GM12878 (cell line): ENCODE measurements around the gene HNRNPA1. TPM values are rescaled to one million over a fixed set of nuclear protein-coding genes. Genes with fewer than 3 reads are reported as not detected.

Experiments
- ATAC-seq: fragments of 200-7000 bp; cut with Tn5 transposase; 3 replicates; pipeline ENCODE4 v1.9.1; 2020; ENCODE audit warnings: mild to moderate bottlenecking, moderate library complexity
- BruUV-seq: library from RNA; stranded (reverse); fragments of 400-500 nt; replicated peaks from 2 replicates; lab custom pipeline; 2021; lab: Mats Ljungman, UMichigan
- CTCF ChIA-PET: fragments of 300-600 bp; sonication (Branson Sonifier 250); formaldehyde crosslinking; extraction: SDS; loops from one replicate; lab custom pipeline; 2021; ENCODE audit warnings: inconsistent platforms; lab: Yijun Ruan, JAX
- POLR2A ChIA-PET: fragments of 350-600 bp; formaldehyde crosslinking; extraction: SDS; loops from one replicate; lab custom pipeline; 2021; ENCODE audit warnings: inconsistent platforms; lab: Charles Lee
- RAD21 ChIA-PET: fragments of 300-600 bp; sonication (Branson Sonifier 250); formaldehyde crosslinking; loops from one replicate; lab custom pipeline; 2023; ENCODE audit warnings: antibody characterized with exemption; ENCODE audit not compliant: unreplicated experiment; lab: Charles Lee
- SMC1A ChIA-PET: fragments of 300-600 bp; sonication (Branson Sonifier 250); formaldehyde crosslinking; loops from one replicate; lab custom pipeline; 2023; ENCODE audit not compliant: unreplicated experiment, uncharacterized antibody; lab: Charles Lee
- DNase-seq: peaks from one replicate; pipeline ENCODE4 v3.0.0-alpha.2; 2011; ENCODE audit warnings: low read depth, low spot score
- FAIRE-seq: peaks from 3 replicates; lab custom pipeline; 2011; peaks lifted over from hg19 to GRCh38; lab: Jason Lieb, UNC
- H2AFZ ChIP-seq: 2 replicates; pipeline ENCODE4 v1.6.0; 2011; ENCODE audit warnings: low read depth, low read length, control low read depth; ENCODE audit not compliant: control insufficient read depth
- H3K27ac ChIP-seq: 2 replicates; pipeline ENCODE4 v1.5.1; 2011; ENCODE audit warnings: control low read depth; ENCODE audit not compliant: control insufficient read depth, insufficient read depth
- H3K27me3 ChIP-seq, 2 experiments: replicated peaks in 1 of 2; 2 replicates each; pipeline versions ENCODE4 v1.6.0 to v1.6.1; 2011; ENCODE audit warnings: low read length in 1 of 2; ENCODE audit not compliant: control insufficient read depth in 2 of 2, insufficient read depth in 2 of 2
- H3K36me3 ChIP-seq, 2 experiments: 2 replicates each; pipeline ENCODE4 v1.5.1; 2011; ENCODE audit warnings: low read length in 1 of 2; ENCODE audit not compliant: control insufficient read depth in 2 of 2, insufficient read depth in 2 of 2
- H3K4me1 ChIP-seq: 2 replicates; pipeline ENCODE4 v1.6.1; 2011; ENCODE audit warnings: mild to moderate bottlenecking, low read length, moderate library complexity, mixed read lengths; ENCODE audit not compliant: control insufficient read depth, insufficient read depth
- H3K4me2 ChIP-seq: 2 replicates; pipeline ENCODE4 v1.6.0; 2011; ENCODE audit warnings: control low read depth; ENCODE audit not compliant: control insufficient read depth, insufficient read depth
- H3K4me3 ChIP-seq: fragments of 200-600 bp; sonication (generic); 2 replicates; pipeline ENCODE4 v1.5.1; 2016
- H3K79me2 ChIP-seq: 2 replicates; pipeline ENCODE4 v1.6.0; 2011; ENCODE audit warnings: low read length; ENCODE audit not compliant: control insufficient read depth, insufficient read depth
- H3K9ac ChIP-seq: 2 replicates; pipeline ENCODE4 v1.8.0; 2011; ENCODE audit warnings: low read length, control low read depth, mixed read lengths; ENCODE audit not compliant: control insufficient read depth, insufficient read depth
- H3K9me3 ChIP-seq: replicated peaks from 3 replicates; pipeline ENCODE4 v1.5.1; 2011; ENCODE audit warnings: mild to moderate bottlenecking, low read length; ENCODE audit not compliant: control insufficient read depth, insufficient read depth
- H4K20me1 ChIP-seq: 2 replicates; pipeline ENCODE4 v1.6.0; 2011; ENCODE audit not compliant: control insufficient read depth, insufficient read depth
- BCL11A ChIP-seq: IDR thresholded peaks from 2 replicates; pipeline ENCODE4 v1.6.1; 2011; ENCODE audit warnings: low read depth, low read length
- EGR1 ChIP-seq, 2 experiments: IDR thresholded peaks; 1 replicate in 1 of 2; 2 replicates in 1 of 2; pipeline ENCODE4 v1.6.1; 2011 to 2012; ENCODE audit warnings: low read depth in 2 of 2, low read length in 2 of 2, borderline replicate concordance in 1 of 2, mild to moderate bottlenecking in 1 of 2, moderate library complexity in 1 of 2
- JUND ChIP-seq: IDR thresholded peaks from 2 replicates; pipeline ENCODE4 v1.6.1; 2012; ENCODE audit warnings: low read depth, mild to moderate bottlenecking, low read length, improper control_type of control experiment, moderate library complexity
- MTA2 ChIP-seq: fragments of 450-650 bp; IDR thresholded peaks from 2 replicates; pipeline ENCODE4 v1.6.1; 2016; ENCODE audit warnings: low read depth, mild to moderate bottlenecking, moderate library complexity
- NBN ChIP-seq: fragments of 450-650 bp; IDR thresholded peaks from 2 replicates; pipeline ENCODE4 v1.6.1; 2016
- RUNX3 ChIP-seq: IDR thresholded peaks from 2 replicates; pipeline ENCODE4 v1.6.1; 2012; ENCODE audit warnings: low read length, inconsistent platforms
- SMARCA5 ChIP-seq: fragments of 450-650 bp; IDR thresholded peaks from 2 replicates; pipeline ENCODE4 v1.6.1; 2017; ENCODE audit warnings: mild to moderate bottlenecking
- YY1 ChIP-seq: IDR thresholded peaks from 2 replicates; pipeline ENCODE4 v1.6.1; 2011; ENCODE audit warnings: low read depth, mild to moderate bottlenecking, low read length
- ZNF207 ChIP-seq: fragments of 450-650 bp; IDR thresholded peaks from 2 replicates; pipeline ENCODE4 v1.6.1; 2014; ENCODE audit warnings: antibody characterized with exemption, mild to moderate bottlenecking, borderline replicate concordance
- ZSCAN29 ChIP-seq: fragments of 450-650 bp; IDR thresholded peaks from 2 replicates; pipeline ENCODE4 v1.6.1; 2017; ENCODE audit warnings: mild to moderate bottlenecking, moderate library complexity
- WGBS: methylation state at CpG from one replicate; pipeline ENCODE4 v1.1.6; 2016; ENCODE audit warnings: low lambda C conversion rate; ENCODE audit not compliant: insufficient replicate concordance, insufficient coverage; ENCODE audit errors: missing lambda C conversion rate; 5-methylcytosine and 5-hydroxymethylcytosine counted together
- in situ Hi-C: fragments of 300-500 bp; cut with MboI; formaldehyde crosslinking; loops from 9 replicates; pipeline ENCODE4 v1.14.3; 2018; ENCODE audit warnings: mixed read lengths
- intact Hi-C: fragments of 100-400 bp; cut with micrococcal nuclease; formaldehyde crosslinking; loops from one replicate; pipeline ENCODE4 v1.14.2; 2022; ENCODE audit not compliant: unreplicated experiment
- polyA plus RNA-seq, 11 experiments: library from polyadenylated mRNA; depleted of rRNA in 4 of 11; unstranded in 6 of 11; stranded (reverse) in 5 of 11; fragments of >200 nt; fragmentation: Nextera tagmentation in 4 of 11; fragmentation: Illumina TruSeq in 1 of 11; extraction: Ambion mirVana in 4 of 11; extraction: Trizol in 1 of 11; gene quantifications; 1 replicate in 1 of 11; 2 replicates in 10 of 11; pipeline versions ENCODE4 v1.2.1 to v1.2.3, GENCODE V29; 2011 to 2016; ENCODE audit warnings: inconsistent platforms in 2 of 11, missing spikeins in 2 of 11, low read depth in 1 of 11
- total RNA-seq, 4 experiments: library from RNA; depleted of rRNA in 3 of 4; stranded (reverse); fragments of >200 nt in 3 of 4; fragmentation: Illumina TruSeq in 1 of 4; extraction: Trizol in 1 of 4; gene quantifications; 2 replicates each; pipeline versions ENCODE4 v1.2.1 to v1.2.3, GENCODE V29; 2013 to 2021
- TF ChIP-seq, protein P1 (sequence below): IDR thresholded peaks from 2 replicates; pipeline ENCODE4 v1.6.1; 2012; ENCODE audit warnings: improper control_type of control experiment, low read depth, low read length; ENCODE audit not compliant: insufficient replicate concordance
- TF ChIP-seq, protein P2 (sequence below): IDR thresholded peaks from 2 replicates; pipeline ENCODE4 v1.6.1; 2012; ENCODE audit warnings: mild to moderate bottlenecking, low read depth, low read length
- TF ChIP-seq, protein P3 (sequence below): fragments of 450-650 bp; IDR thresholded peaks from 2 replicates; pipeline ENCODE4 v1.6.1; 2016; ENCODE audit warnings: mild to moderate bottlenecking

The HNRNPA1 gene
- total and polyA plus RNA-seq, 10 of the 15 experiments (the other 5 are each of a cell fraction or from before 2014, with no cell fraction given), result 630 to 2,342 (median 1,407) TPM

DNA sequence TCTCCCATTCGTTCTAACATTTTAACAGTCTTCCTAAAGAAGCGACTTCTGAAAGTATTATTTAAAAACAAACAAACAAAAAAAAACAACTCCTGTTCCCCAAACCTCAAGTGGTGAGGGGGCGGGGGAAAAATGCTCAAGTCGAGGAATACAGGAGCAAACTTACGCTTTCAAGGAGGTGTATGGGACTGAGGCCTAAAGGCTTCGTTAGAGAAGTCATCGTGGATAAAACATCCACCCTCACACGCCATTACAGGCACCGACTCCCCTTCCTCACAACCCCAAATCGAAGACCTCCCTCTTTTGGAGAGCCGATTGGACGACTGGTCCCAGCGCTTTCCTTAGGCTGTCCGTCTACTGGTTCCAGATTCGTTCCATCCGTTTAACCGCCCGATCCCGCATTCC, 1.3 kb upstream of the HNRNPA1 start:
- 0 out of 2 replicates have a peak, but pooled peaks cover 4% of the 10 kb centered on the region for H4K20me1 ChIP-seq
- POLR2A ChIA-PET, result interaction anchor here (0.6 to 4.4 kb wide), 19 partner anchors 11 to 226 kb away, joined by 3 to 60 read pairs (median 8); partner anchors contain the start of genes COPZ1, HOXC4, NCKAP1L and ZNF385A
- H3K27me3 ChIP-seq, result no peaks in the 10 kb centered on the region
- in situ Hi-C loops (no loop called here), intact Hi-C loops (no loop called here)
- H3K9me3 ChIP-seq, result no peaks in the 10 kb centered on the region
- peaks cover 9 to 24% of the 10 kb centered on the region in 2 experiments for H3K36me3 ChIP-seq
- CTCF ChIA-PET, result interaction anchor here (0.9 to 3.1 kb wide), 12 partner anchors 15 to 101 kb away, joined by 3 to 29 read pairs (median 7); partner anchors contain the start of gene COPZ1
- H3K4me3 ChIP-seq, result peak overlapping the region; percentile 76
- peaks cover 90% of the 10 kb centered on the region for H3K79me2 ChIP-seq
- TSS peak; percentile 80 for BruUV-seq
- peak overlapping the region; percentile 100 for H3K9ac ChIP-seq
- under 1% methylated on average over 19 of the region's 19 CpGs for WGBS
- SMC1A ChIA-PET, result interaction anchor here (0.8 to 3.3 kb wide), 9 partner anchors 14 to 120 kb away, joined by 3 to 32 read pairs (median 6); no protein-coding TSS in a partner anchor
- peak overlapping the region; percentile 46; the same call in 1 of the 2 replicates for H3K4me2 ChIP-seq
- FAIRE-seq (no peak), DNase-seq (no peak), ATAC-seq (no peak)
- RAD21 ChIA-PET, result interaction anchor here (0.7 to 4.2 kb wide), 10 partner anchors 19 to 281 kb away, joined by 3 to 39 read pairs (median 4); partner anchors contain the start of gene COPZ1
- peaks cover 18% of the 10 kb centered on the region for H3K4me1 ChIP-seq
- peak overlapping the region; percentile 67 for H2AFZ ChIP-seq
- peak overlapping the region; percentile 99 for H3K27ac ChIP-seq
- TF ChIP-seq JUND, result no peak
- TF ChIP-seq YY1, result peak; percentile 36; the same call in 1 of the 2 replicates
- TF ChIP-seq RUNX3, result peak; percentile 48; the same call in 1 of the 2 replicates
- TF ChIP-seq SMARCA5, result no peak
- TF ChIP-seq, protein P1, sequence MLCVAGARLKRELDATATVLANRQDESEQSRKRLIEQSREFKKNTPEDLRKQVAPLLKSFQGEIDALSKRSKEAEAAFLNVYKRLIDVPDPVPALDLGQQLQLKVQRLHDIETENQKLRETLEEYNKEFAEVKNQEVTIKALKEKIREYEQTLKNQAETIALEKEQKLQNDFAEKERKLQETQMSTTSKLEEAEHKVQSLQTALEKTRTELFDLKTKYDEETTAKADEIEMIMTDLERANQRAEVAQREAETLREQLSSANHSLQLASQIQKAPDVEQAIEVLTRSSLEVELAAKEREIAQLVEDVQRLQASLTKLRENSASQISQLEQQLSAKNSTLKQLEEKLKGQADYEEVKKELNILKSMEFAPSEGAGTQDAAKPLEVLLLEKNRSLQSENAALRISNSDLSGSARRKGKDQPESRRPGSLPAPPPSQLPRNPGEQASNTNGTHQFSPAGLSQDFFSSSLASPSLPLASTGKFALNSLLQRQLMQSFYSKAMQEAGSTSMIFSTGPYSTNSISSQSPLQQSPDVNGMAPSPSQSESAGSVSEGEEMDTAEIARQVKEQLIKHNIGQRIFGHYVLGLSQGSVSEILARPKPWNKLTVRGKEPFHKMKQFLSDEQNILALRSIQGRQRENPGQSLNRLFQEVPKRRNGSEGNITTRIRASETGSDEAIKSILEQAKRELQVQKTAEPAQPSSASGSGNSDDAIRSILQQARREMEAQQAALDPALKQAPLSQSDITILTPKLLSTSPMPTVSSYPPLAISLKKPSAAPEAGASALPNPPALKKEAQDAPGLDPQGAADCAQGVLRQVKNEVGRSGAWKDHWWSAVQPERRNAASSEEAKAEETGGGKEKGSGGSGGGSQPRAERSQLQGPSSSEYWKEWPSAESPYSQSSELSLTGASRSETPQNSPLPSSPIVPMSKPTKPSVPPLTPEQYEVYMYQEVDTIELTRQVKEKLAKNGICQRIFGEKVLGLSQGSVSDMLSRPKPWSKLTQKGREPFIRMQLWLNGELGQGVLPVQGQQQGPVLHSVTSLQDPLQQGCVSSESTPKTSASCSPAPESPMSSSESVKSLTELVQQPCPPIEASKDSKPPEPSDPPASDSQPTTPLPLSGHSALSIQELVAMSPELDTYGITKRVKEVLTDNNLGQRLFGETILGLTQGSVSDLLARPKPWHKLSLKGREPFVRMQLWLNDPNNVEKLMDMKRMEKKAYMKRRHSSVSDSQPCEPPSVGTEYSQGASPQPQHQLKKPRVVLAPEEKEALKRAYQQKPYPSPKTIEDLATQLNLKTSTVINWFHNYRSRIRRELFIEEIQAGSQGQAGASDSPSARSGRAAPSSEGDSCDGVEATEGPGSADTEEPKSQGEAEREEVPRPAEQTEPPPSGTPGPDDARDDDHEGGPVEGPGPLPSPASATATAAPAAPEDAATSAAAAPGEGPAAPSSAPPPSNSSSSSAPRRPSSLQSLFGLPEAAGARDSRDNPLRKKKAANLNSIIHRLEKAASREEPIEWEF, result no peak
- TF ChIP-seq, protein P2, sequence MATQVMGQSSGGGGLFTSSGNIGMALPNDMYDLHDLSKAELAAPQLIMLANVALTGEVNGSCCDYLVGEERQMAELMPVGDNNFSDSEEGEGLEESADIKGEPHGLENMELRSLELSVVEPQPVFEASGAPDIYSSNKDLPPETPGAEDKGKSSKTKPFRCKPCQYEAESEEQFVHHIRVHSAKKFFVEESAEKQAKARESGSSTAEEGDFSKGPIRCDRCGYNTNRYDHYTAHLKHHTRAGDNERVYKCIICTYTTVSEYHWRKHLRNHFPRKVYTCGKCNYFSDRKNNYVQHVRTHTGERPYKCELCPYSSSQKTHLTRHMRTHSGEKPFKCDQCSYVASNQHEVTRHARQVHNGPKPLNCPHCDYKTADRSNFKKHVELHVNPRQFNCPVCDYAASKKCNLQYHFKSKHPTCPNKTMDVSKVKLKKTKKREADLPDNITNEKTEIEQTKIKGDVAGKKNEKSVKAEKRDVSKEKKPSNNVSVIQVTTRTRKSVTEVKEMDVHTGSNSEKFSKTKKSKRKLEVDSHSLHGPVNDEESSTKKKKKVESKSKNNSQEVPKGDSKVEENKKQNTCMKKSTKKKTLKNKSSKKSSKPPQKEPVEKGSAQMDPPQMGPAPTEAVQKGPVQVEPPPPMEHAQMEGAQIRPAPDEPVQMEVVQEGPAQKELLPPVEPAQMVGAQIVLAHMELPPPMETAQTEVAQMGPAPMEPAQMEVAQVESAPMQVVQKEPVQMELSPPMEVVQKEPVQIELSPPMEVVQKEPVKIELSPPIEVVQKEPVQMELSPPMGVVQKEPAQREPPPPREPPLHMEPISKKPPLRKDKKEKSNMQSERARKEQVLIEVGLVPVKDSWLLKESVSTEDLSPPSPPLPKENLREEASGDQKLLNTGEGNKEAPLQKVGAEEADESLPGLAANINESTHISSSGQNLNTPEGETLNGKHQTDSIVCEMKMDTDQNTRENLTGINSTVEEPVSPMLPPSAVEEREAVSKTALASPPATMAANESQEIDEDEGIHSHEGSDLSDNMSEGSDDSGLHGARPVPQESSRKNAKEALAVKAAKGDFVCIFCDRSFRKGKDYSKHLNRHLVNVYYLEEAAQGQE, result no peak
- peak; percentile 22; the same call in 1 of the 2 replicates for TF ChIP-seq MTA2
- TF ChIP-seq, protein P3, sequence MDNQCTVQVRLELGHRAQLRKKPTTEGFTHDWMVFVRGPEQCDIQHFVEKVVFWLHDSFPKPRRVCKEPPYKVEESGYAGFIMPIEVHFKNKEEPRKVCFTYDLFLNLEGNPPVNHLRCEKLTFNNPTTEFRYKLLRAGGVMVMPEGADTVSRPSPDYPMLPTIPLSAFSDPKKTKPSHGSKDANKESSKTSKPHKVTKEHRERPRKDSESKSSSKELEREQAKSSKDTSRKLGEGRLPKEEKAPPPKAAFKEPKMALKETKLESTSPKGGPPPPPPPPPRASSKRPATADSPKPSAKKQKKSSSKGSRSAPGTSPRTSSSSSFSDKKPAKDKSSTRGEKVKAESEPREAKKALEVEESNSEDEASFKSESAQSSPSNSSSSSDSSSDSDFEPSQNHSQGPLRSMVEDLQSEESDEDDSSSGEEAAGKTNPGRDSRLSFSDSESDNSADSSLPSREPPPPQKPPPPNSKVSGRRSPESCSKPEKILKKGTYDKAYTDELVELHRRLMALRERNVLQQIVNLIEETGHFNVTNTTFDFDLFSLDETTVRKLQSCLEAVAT, result 0 out of 2 replicates have a peak, but pooled peaks have one; percentile 92
- no peak for TF ChIP-seq ZSCAN29
- peak in 1 of 2 experiments; percentile 18; a peak in 1 of 3 replicates for TF ChIP-seq EGR1 (IDR thresholded peaks at IDR 0.05; ENCODE audit: borderline replicate concordance in 1 of 2, low read depth in 2 of 2, low read length in 2 of 2)
- 0 out of 2 replicates have a peak, but pooled peaks have one; percentile 19 for TF ChIP-seq BCL11A
- peak; percentile 67; the same call in 1 of the 2 replicates for TF ChIP-seq ZNF207
- TF ChIP-seq NBN, result peak; percentile 87; the same call in 1 of the 2 replicates
